ENCODE results near the gene SHROOM3. TPM values are rescaled to one million over a fixed set of nuclear protein-coding genes. Genes with fewer than 3 reads are reported as not detected.

Gene SHROOM3
- total RNA-seq, 2 donors from 2014 or later: 18.1 to 21.8 TPM

- no peaks in the 10 kb centered on the region for H3K9me3 Mint-ChIP-seq
These were observed 206.3 kb downstream of the SHROOM3 start for GRCh38 chr4:76641351-76641750.

DNA sequence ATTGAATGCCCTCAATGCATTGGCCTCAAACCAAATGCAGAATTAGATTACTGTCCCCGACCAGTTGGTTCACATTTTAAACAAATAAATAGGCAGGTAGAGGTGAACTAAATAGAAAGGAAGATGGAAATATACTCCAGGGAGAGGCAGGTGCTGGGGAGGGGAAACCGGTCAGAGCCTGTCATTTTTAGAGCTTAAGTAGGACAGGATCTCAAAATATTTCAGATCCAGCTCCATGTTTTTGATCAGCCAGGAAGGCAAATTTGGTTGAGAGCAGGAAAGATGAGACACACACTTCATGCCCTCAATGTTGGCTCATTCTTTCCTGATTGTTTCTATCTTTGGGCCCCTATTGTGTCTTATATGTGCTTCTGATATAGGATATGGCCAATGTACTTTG is 206.7 kb downstream of the SHROOM3 start:
- Mint-ChIP-seq H3K4me1 (peaks cover 30% of the 10 kb centered on the region), H3K27ac (no peak overlapping the region), H3K9me3 (no peaks in the 10 kb centered on the region), H3K4me3 (no peak overlapping the region), H3K27me3 (ENCODE audit: insufficient read depth) (peaks cover 16% of the 10 kb centered on the region), H3K36me3 (ENCODE audit: low read depth) (no peaks in the 10 kb centered on the region)
- Histone ChIP-seq H3K27me3 (ENCODE audit: control insufficient read depth, insufficient read depth, low read length, poor library complexity, severe bottlenecking) (no peaks in the 10 kb centered on the region), H3K4me1 (ENCODE audit: control insufficient read depth, insufficient read depth, low read length) (peaks cover 8% of the 10 kb centered on the region), H3K9me3 (ENCODE audit: control insufficient read depth, low read length) (no peaks in the 10 kb centered on the region), H3K36me3 (ENCODE audit: control insufficient read depth, insufficient read depth, low read length) (no peaks in the 10 kb centered on the region), H3K4me3 (ENCODE audit: low read length) (no peak overlapping the region), H3K27ac (ENCODE audit: low read depth, low read length) (no peak overlapping the region), H3K9ac (ENCODE audit: extremely low read depth, low read length, poor library complexity, severe bottlenecking) (no peak overlapping the region)
- 91 to 92% methylated on average over 1 to 2 of the region's 2 CpGs for WGBS, 2 experiments (ENCODE audit: insufficient coverage in 1 of 2, insufficient read length in 1 of 2)
- no peak for DNase-seq
- TF ChIP-seq, protein P1, sequence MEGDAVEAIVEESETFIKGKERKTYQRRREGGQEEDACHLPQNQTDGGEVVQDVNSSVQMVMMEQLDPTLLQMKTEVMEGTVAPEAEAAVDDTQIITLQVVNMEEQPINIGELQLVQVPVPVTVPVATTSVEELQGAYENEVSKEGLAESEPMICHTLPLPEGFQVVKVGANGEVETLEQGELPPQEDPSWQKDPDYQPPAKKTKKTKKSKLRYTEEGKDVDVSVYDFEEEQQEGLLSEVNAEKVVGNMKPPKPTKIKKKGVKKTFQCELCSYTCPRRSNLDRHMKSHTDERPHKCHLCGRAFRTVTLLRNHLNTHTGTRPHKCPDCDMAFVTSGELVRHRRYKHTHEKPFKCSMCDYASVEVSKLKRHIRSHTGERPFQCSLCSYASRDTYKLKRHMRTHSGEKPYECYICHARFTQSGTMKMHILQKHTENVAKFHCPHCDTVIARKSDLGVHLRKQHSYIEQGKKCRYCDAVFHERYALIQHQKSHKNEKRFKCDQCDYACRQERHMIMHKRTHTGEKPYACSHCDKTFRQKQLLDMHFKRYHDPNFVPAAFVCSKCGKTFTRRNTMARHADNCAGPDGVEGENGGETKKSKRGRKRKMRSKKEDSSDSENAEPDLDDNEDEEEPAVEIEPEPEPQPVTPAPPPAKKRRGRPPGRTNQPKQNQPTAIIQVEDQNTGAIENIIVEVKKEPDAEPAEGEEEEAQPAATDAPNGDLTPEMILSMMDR (conservative IDR thresholded peaks at IDR 0.05): no peak

More at GRCh38 chr4:76641351-76641750, 206.3 kb downstream of the SHROOM3 start:
- Mint-ChIP-seq H3K4me3 (no peak overlapping the region), H3K27ac (no peak overlapping the region), H3K36me3 (ENCODE audit: low read depth) (no peaks in the 10 kb centered on the region), H3K27me3 (ENCODE audit: insufficient read depth) (peaks cover 16% of the 10 kb centered on the region), H3K4me1 (peaks cover 30% of the 10 kb centered on the region)
- H3K36me3 ChIP-seq (ENCODE audit: control insufficient read depth, insufficient read depth, low read length): no peaks in the 10 kb centered on the region
- H3K4me3 ChIP-seq (ENCODE audit: low read length): no peak overlapping the region
- H3K4me1 ChIP-seq (ENCODE audit: control insufficient read depth, insufficient read depth, low read length): peaks cover 8% of the 10 kb centered on the region
- 94 to 95% methylated on average over 4 of the region's 4 CpGs for WGBS, 2 experiments (ENCODE audit: insufficient coverage in 1 of 2, insufficient read length in 1 of 2)
- TF ChIP-seq, protein P1 (conservative IDR thresholded peaks at IDR 0.05): no peak
- DNase-seq: no peak
- no peaks in the 10 kb centered on the region for H3K27me3 ChIP-seq (ENCODE audit: control insufficient read depth, insufficient read depth, low read length, poor library complexity, severe bottlenecking)
- H3K9me3 ChIP-seq (ENCODE audit: control insufficient read depth, low read length): no peaks in the 10 kb centered on the region
- no peak overlapping the region for H3K27ac ChIP-seq (ENCODE audit: low read depth, low read length)
- no peak overlapping the region for H3K9ac ChIP-seq (ENCODE audit: extremely low read depth, low read length, poor library complexity, severe bottlenecking)

DNA sequence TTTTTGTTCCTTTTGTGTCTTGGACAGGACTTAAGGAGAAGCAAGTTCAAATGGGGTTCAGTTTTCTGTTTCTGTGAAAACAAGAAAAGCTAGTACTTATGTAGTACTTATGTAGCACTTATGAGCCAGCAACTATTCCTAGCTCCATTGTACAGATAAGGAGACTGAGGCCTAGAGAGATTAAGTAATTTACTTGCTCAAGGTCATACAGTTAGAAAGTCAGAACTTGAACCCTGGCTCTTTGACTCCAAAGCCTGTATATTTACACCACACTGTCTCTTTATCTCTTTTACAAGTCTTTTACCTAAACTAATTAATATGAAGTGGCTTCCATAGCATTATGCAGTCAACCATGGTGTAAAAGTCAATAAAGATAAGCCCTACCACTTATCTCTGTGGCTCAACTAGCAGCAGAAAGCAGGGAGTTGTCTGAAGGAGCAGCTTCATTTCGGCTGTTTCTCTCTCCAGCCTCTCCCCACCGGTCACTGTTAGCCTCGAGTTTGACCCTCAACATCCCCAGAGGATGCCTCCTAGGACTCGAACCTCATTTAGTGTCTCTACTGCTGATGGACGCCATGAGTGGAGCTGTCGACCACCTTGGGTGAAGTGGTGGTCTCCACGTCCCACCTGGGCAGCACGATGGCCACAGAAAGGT is 209.9 kb downstream of the SHROOM3 start:
- Histone ChIP-seq H3K4me3 (ENCODE audit: low read length) (no peak overlapping the region), H3K27ac (ENCODE audit: low read depth, low read length) (no peak overlapping the region), H3K9ac (ENCODE audit: extremely low read depth, low read length, poor library complexity, severe bottlenecking) (no peak overlapping the region), H3K27me3 (ENCODE audit: control insufficient read depth, insufficient read depth, low read length, poor library complexity, severe bottlenecking) (peaks cover 4% of the 10 kb centered on the region), H3K36me3 (ENCODE audit: control insufficient read depth, insufficient read depth, low read length) (no peaks in the 10 kb centered on the region), H3K9me3 (ENCODE audit: control insufficient read depth, low read length) (no peaks in the 10 kb centered on the region), H3K4me1 (ENCODE audit: control insufficient read depth, insufficient read depth, low read length) (peaks cover 8% of the 10 kb centered on the region)
- 84 to 92% methylated on average over 4 to 8 of the region's 8 CpGs for WGBS, 2 experiments (ENCODE audit: insufficient coverage in 1 of 2, insufficient read length in 1 of 2)
- TF ChIP-seq, protein P1 (conservative IDR thresholded peaks at IDR 0.05): no peak
- H3K27ac Mint-ChIP-seq: no peak overlapping the region
- H3K36me3 Mint-ChIP-seq (ENCODE audit: low read depth): no peaks in the 10 kb centered on the region
- no peak overlapping the region for H3K4me3 Mint-ChIP-seq
- H3K4me1 Mint-ChIP-seq: peaks cover 28% of the 10 kb centered on the region
- no peak for DNase-seq
- H3K9me3 Mint-ChIP-seq: no peaks in the 10 kb centered on the region
- peaks cover 16% of the 10 kb centered on the region for H3K27me3 Mint-ChIP-seq (ENCODE audit: insufficient read depth)

Measured in endodermal cell (in vitro differentiated cells).